MM.1S (cell line): ENCODE measurements around the gene NRG3.

ENCODE experiments used
- DNase-seq: peaks from one replicate; pipeline ENCODE4 v3.0.0-alpha.2; 2015
- H2AFZ ChIP-seq: fragments of 300-600 bp; sonication (generic); 2 replicates; pipeline ENCODE4 v1.6.0; 2016; ENCODE audit warnings: antibody characterized with exemption, low read length
- H3F3A ChIP-seq: fragments of 300-600 bp; sonication (generic); 2 replicates; pipeline ENCODE4 v1.6.1; 2016; ENCODE audit warnings: mild to moderate bottlenecking, antibody characterized with exemption, low read length, moderate library complexity, mixed read lengths; ENCODE audit not compliant: insufficient read depth
- H3K27ac ChIP-seq: fragments of 300-600 bp; sonication (generic); 2 replicates; pipeline ENCODE4 v1.5.1; 2016; ENCODE audit warnings: mild to moderate bottlenecking, low read length
- H3K27me3 ChIP-seq: fragments of 300-600 bp; sonication (generic); replicated peaks from 2 replicates; pipeline ENCODE4 v1.6.0; 2016; ENCODE audit warnings: low read length; ENCODE audit not compliant: insufficient read depth
- H3K36me3 ChIP-seq: fragments of 300-600 bp; sonication (generic); replicated peaks from 2 replicates; pipeline ENCODE4 v1.6.1; 2016; ENCODE audit warnings: mild to moderate bottlenecking, low read length, mixed read lengths; ENCODE audit not compliant: insufficient read depth
- H3K4me1 ChIP-seq: fragments of 300-600 bp; sonication (generic); 2 replicates; pipeline ENCODE4 v1.6.1; 2016; ENCODE audit warnings: low read length, mixed read lengths
- H3K4me2 ChIP-seq: fragments of 300-600 bp; sonication (generic); 2 replicates; pipeline ENCODE4 v1.6.0; 2016; ENCODE audit warnings: low read depth, low read length
- H3K4me3 ChIP-seq: fragments of 300-600 bp; sonication (generic); 2 replicates; pipeline ENCODE4 v1.5.1; 2016; ENCODE audit warnings: low read length, mixed read lengths
- H3K79me2 ChIP-seq: fragments of 300-600 bp; sonication (generic); 2 replicates; pipeline ENCODE4 v1.6.1; 2016; ENCODE audit warnings: mixed run types, low read length, mixed read lengths
- H3K9ac ChIP-seq: fragments of 300-600 bp; sonication (generic); 2 replicates; pipeline ENCODE4 v1.6.1; 2016; ENCODE audit warnings: low read length, mixed read lengths
- H3K9me2 ChIP-seq: fragments of 300-600 bp; sonication (generic); replicated peaks from 2 replicates; pipeline ENCODE4 v1.6.1; 2016; ENCODE audit warnings: mild to moderate bottlenecking, low read length, mixed read lengths; ENCODE audit not compliant: insufficient read depth
- H3K9me3 ChIP-seq: fragments of 300-600 bp; sonication (generic); replicated peaks from 2 replicates; pipeline ENCODE4 v1.6.1; 2016; ENCODE audit warnings: mild to moderate bottlenecking, low read length, mixed read lengths; ENCODE audit not compliant: insufficient read depth
- H4K20me1 ChIP-seq: fragments of 300-600 bp; sonication (generic); 2 replicates; pipeline ENCODE4 v1.6.1; 2016; ENCODE audit warnings: mild to moderate bottlenecking, low read length, moderate library complexity, mixed read lengths; ENCODE audit not compliant: insufficient read depth
- CTCF ChIP-seq: fragments of 300-600 bp; sonication (generic); IDR thresholded peaks from 2 replicates; pipeline ENCODE4 v1.5.1; 2016; ENCODE audit warnings: antibody characterized with exemption, low read length, mixed read lengths
- EZH2 ChIP-seq: fragments of 300-600 bp; sonication (generic); optimal IDR thresholded peaks from 2 replicates; pipeline ENCODE3; 2017; ENCODE audit warnings: low read depth, mild to moderate bottlenecking, antibody characterized with exemption, low read length, mixed read lengths
- EZH2phosphoT487 ChIP-seq: fragments of 300-600 bp; sonication (generic); IDR thresholded peaks from 2 replicates; pipeline ENCODE4 v1.6.1; 2018; ENCODE audit warnings: antibody characterized with exemption, low read length

The NRG3 gene

GRCh38 chr10:82536668-82537067, 661.7 kb downstream of the NRG3 start:
- no peaks in the 10 kb centered on the region for H3K9me3 ChIP-seq
- no peak overlapping the region for H3K4me3 ChIP-seq
- no peaks in the 10 kb centered on the region for H3F3A ChIP-seq
- H3K4me2 ChIP-seq: no peak overlapping the region
- H2AFZ ChIP-seq: no peak overlapping the region
- H3K9ac ChIP-seq: no peak overlapping the region
- TF ChIP-seq EZH2: no peak
- no peak for TF ChIP-seq EZH2phosphoT487
- TF ChIP-seq CTCF: no peak
- no peak for DNase-seq
- no peaks in the 10 kb centered on the region for H3K9me2 ChIP-seq
- no peaks in the 10 kb centered on the region for H4K20me1 ChIP-seq
- H3K79me2 ChIP-seq: no peaks in the 10 kb centered on the region
- H3K4me1 ChIP-seq: no peaks in the 10 kb centered on the region
- H3K27me3 ChIP-seq: no peaks in the 10 kb centered on the region
- no peak overlapping the region for H3K27ac ChIP-seq
- H3K36me3 ChIP-seq: no peaks in the 10 kb centered on the region

- H4K20me1 ChIP-seq: no peaks in the 10 kb centered on the region
- no peak for TF ChIP-seq EZH2
- no peak for TF ChIP-seq CTCF
- no peak for TF ChIP-seq EZH2phosphoT487
- no peak overlapping the region for H3K4me2 ChIP-seq
- DNase-seq: no peak
- H3K4me3 ChIP-seq: no peak overlapping the region
- H3K9me2 ChIP-seq: no peaks in the 10 kb centered on the region
- H3K27me3 ChIP-seq: no peaks in the 10 kb centered on the region
- no peak overlapping the region for H3K27ac ChIP-seq
- H3F3A ChIP-seq: no peaks in the 10 kb centered on the region
- no peaks in the 10 kb centered on the region for H3K79me2 ChIP-seq
- no peaks in the 10 kb centered on the region for H3K9me3 ChIP-seq
- no peak overlapping the region for H2AFZ ChIP-seq
- no peak overlapping the region for H3K9ac ChIP-seq
- H3K36me3 ChIP-seq: no peaks in the 10 kb centered on the region
- no peaks in the 10 kb centered on the region for H3K4me1 ChIP-seq
These were observed 663.3 kb downstream of the NRG3 start for GRCh38 chr10:82538272-82538671.

GRCh38 chr10:82543631-82544030, 668.6 kb downstream of the NRG3 start:
- no peak overlapping the region for H3K9ac ChIP-seq
- no peaks in the 10 kb centered on the region for H3K27me3 ChIP-seq
- no peak overlapping the region for H3K27ac ChIP-seq
- DNase-seq: no peak
- no peaks in the 10 kb centered on the region for H4K20me1 ChIP-seq
- no peaks in the 10 kb centered on the region for H3K4me1 ChIP-seq
- no peaks in the 10 kb centered on the region for H3K79me2 ChIP-seq
- no peaks in the 10 kb centered on the region for H3K9me2 ChIP-seq
- no peak overlapping the region for H2AFZ ChIP-seq
- H3F3A ChIP-seq: no peaks in the 10 kb centered on the region
- H3K36me3 ChIP-seq: no peaks in the 10 kb centered on the region
- no peak overlapping the region for H3K4me3 ChIP-seq
- TF ChIP-seq CTCF (no peak), EZH2 (no peak), EZH2phosphoT487 (no peak)
- no peaks in the 10 kb centered on the region for H3K9me3 ChIP-seq
- no peak overlapping the region for H3K4me2 ChIP-seq

- no peaks in the 10 kb centered on the region for H3K27me3 ChIP-seq
- H3K4me3 ChIP-seq: no peak overlapping the region
- H3K9me3 ChIP-seq: no peaks in the 10 kb centered on the region
- no peaks in the 10 kb centered on the region for H3F3A ChIP-seq
- H3K9me2 ChIP-seq: no peaks in the 10 kb centered on the region
- no peak overlapping the region for H3K27ac ChIP-seq
- H3K9ac ChIP-seq: no peak overlapping the region
- no peaks in the 10 kb centered on the region for H3K4me1 ChIP-seq
- no peak overlapping the region for H3K4me2 ChIP-seq
- H3K36me3 ChIP-seq: no peaks in the 10 kb centered on the region
- H3K79me2 ChIP-seq: no peaks in the 10 kb centered on the region
- no peaks in the 10 kb centered on the region for H4K20me1 ChIP-seq
- TF ChIP-seq EZH2 (no peak), CTCF (no peak), EZH2phosphoT487 (no peak)
- no peak overlapping the region for H2AFZ ChIP-seq
- no peak for DNase-seq
These were observed 669.4 kb downstream of the NRG3 start for GRCh38 chr10:82544377-82544776.
